Duodenal mucosa (tissue), 2 donors: ENCODE results near the gene LDLR.

Source experiments
- H3K27ac ChIP-seq: one replicate; pipeline ENCODE4 v1.7.0; 2013; ENCODE audit warnings: low read depth, low read length
- H3K27me3 ChIP-seq, 2 donors: one replicate each; pipeline ENCODE4 v1.7.0; 2013; ENCODE audit warnings: low read length in 2 of 2, control low read depth in 1 of 2; ENCODE audit not compliant: insufficient read depth in 2 of 2, control insufficient read depth in 1 of 2
- H3K36me3 ChIP-seq, 2 donors: one replicate each; pipeline ENCODE4 v1.7.0; 2013; ENCODE audit warnings: low read length in 2 of 2, control low read depth in 1 of 2; ENCODE audit not compliant: insufficient read depth in 2 of 2, control insufficient read depth in 1 of 2
- H3K4me1 ChIP-seq, 2 donors: one replicate each; pipeline ENCODE4 v1.7.0; 2013; ENCODE audit warnings: low read length in 2 of 2, control low read depth in 1 of 2; ENCODE audit not compliant: insufficient read depth in 2 of 2, control insufficient read depth in 1 of 2
- H3K4me3 ChIP-seq, 2 donors: one replicate each; pipeline ENCODE4 v1.7.0; 2013; ENCODE audit warnings: low read length in 2 of 2, low read depth in 1 of 2
- H3K9ac ChIP-seq, 2 donors: one replicate each; pipeline ENCODE4 v1.7.0; 2013; ENCODE audit warnings: low read length in 2 of 2, low read depth in 1 of 2
- H3K9me3 ChIP-seq, 2 donors: one replicate each; pipeline ENCODE4 v1.7.0; 2013; ENCODE audit warnings: low read length in 2 of 2, control low read depth in 1 of 2; ENCODE audit not compliant: control insufficient read depth in 1 of 2

The LDLR gene

GRCh38 chr19:11054200-11054599 is 35.1 kb upstream of the LDLR start:
- H3K27ac ChIP-seq, result no peak overlapping the region
- peaks cover 4 to 38% of the 10 kb centered on the region in 2 donors for H3K36me3 ChIP-seq
- peaks cover 0 to 5% of the 10 kb centered on the region in 2 donors for H3K4me1 ChIP-seq
- H3K4me3 ChIP-seq, result no peak overlapping the region
- H3K9me3 ChIP-seq, result no peaks in the 10 kb centered on the region
- H3K27me3 ChIP-seq, result no peaks in the 10 kb centered on the region
- no peak overlapping the region for H3K9ac ChIP-seq

GRCh38 chr19:11054628-11055027 is 34.6 kb upstream of the LDLR start:
- H3K27ac ChIP-seq, result no peak overlapping the region
- no peaks in the 10 kb centered on the region for H3K9me3 ChIP-seq
- H3K36me3 ChIP-seq, result peaks cover 4 to 42% of the 10 kb centered on the region in 2 donors
- peaks cover 0 to under 1% of the 10 kb centered on the region in 2 donors for H3K4me1 ChIP-seq
- no peaks in the 10 kb centered on the region for H3K27me3 ChIP-seq
- no peak overlapping the region for H3K9ac ChIP-seq
- H3K4me3 ChIP-seq, result no peak overlapping the region

- Histone ChIP-seq H3K27ac (no peak overlapping the region), H3K27me3 (no peaks in the 10 kb centered on the region), H3K9me3 (no peaks in the 10 kb centered on the region), H3K36me3 (peaks cover 8 to 48% of the 10 kb centered on the region in 2 donors), H3K9ac (no peak overlapping the region), H3K4me1 (no peaks in the 10 kb centered on the region), H3K4me3 (no peak overlapping the region)
These were observed 30.8 kb upstream of the LDLR start for GRCh38 chr19:11058246-11059030.

GRCh38 chr19:11059511-11060358 is 29.5 kb upstream of the LDLR start:
- Histone ChIP-seq H3K27ac (no peak overlapping the region), H3K36me3 (peaks cover 6 to 45% of the 10 kb centered on the region in 2 donors)

GRCh38 chr19:11061952-11062351 is 27.3 kb upstream of the LDLR start:
- H3K27ac ChIP-seq, result no peak overlapping the region
- peaks cover 9 to 38% of the 10 kb centered on the region in 2 donors for H3K36me3 ChIP-seq
- H3K9me3 ChIP-seq, result no peaks in the 10 kb centered on the region
- no peak overlapping the region for H3K9ac ChIP-seq
- H3K4me3 ChIP-seq, result no peak overlapping the region
- H3K4me1 ChIP-seq, result no peaks in the 10 kb centered on the region
- no peaks in the 10 kb centered on the region for H3K27me3 ChIP-seq

More at GRCh38 chr19:11059511-11060358, 29.5 kb upstream of the LDLR start:
- H3K27me3 ChIP-seq, result no peaks in the 10 kb centered on the region
- H3K4me1 ChIP-seq, result no peaks in the 10 kb centered on the region
- H3K9me3 ChIP-seq, result no peaks in the 10 kb centered on the region
- H3K9ac ChIP-seq, result no peak overlapping the region
- no peak overlapping the region for H3K4me3 ChIP-seq

- H3K27ac ChIP-seq, result no peak overlapping the region
- no peaks in the 10 kb centered on the region for H3K9me3 ChIP-seq
- H3K4me3 ChIP-seq, result no peak overlapping the region
- H3K4me1 ChIP-seq, result no peaks in the 10 kb centered on the region
- peaks cover 9 to 30% of the 10 kb centered on the region in 2 donors for H3K36me3 ChIP-seq
- H3K9ac ChIP-seq, result no peak overlapping the region
- H3K27me3 ChIP-seq, result no peaks in the 10 kb centered on the region
These were observed 25.8 kb upstream of the LDLR start for GRCh38 chr19:11063434-11063833.

GRCh38 chr19:11064831-11065303 is 24.4 kb upstream of the LDLR start:
- H3K36me3 ChIP-seq, result peaks cover 9 to 21% of the 10 kb centered on the region in 2 donors
- no peak overlapping the region for H3K27ac ChIP-seq

GRCh38 chr19:11066326-11066725 is 22.9 kb upstream of the LDLR start:
- no peaks in the 10 kb centered on the region for H3K4me1 ChIP-seq
- no peak overlapping the region for H3K27ac ChIP-seq
- no peaks in the 10 kb centered on the region for H3K9me3 ChIP-seq
- peaks cover 9 to 14% of the 10 kb centered on the region in 2 donors for H3K36me3 ChIP-seq
- H3K27me3 ChIP-seq, result no peaks in the 10 kb centered on the region
- H3K9ac ChIP-seq, result no peak overlapping the region
- H3K4me3 ChIP-seq, result no peak overlapping the region

More at GRCh38 chr19:11064831-11065303, 24.4 kb upstream of the LDLR start:
- no peaks in the 10 kb centered on the region for H3K9me3 ChIP-seq
- H3K4me3 ChIP-seq, result no peak overlapping the region
- no peaks in the 10 kb centered on the region for H3K27me3 ChIP-seq
- H3K4me1 ChIP-seq, result no peaks in the 10 kb centered on the region
- H3K9ac ChIP-seq, result no peak overlapping the region

- H3K4me1 ChIP-seq, result no peaks in the 10 kb centered on the region
- peaks cover 4% of the 10 kb centered on the region in 2 donors for H3K36me3 ChIP-seq
- no peak overlapping the region for H3K27ac ChIP-seq
- no peak overlapping the region for H3K9ac ChIP-seq
- H3K9me3 ChIP-seq, result no peaks in the 10 kb centered on the region
- H3K27me3 ChIP-seq, result no peaks in the 10 kb centered on the region
- no peak overlapping the region for H3K4me3 ChIP-seq
These were observed 21.7 kb upstream of the LDLR start for GRCh38 chr19:11067356-11068113.
